HG02884 (cell line): ENCODE results near the gene ADCYAP1R1.
A peak's percentile ranks its signal among the peaks of the same experiment; 100 is the strongest.

Experiments
- ATAC-seq: cut with Tn5 transposase; IDR thresholded peaks from one replicate; pipeline ENCODE4 v1.9.1; 2021; ENCODE audit warnings: mild to moderate bottlenecking, moderate library complexity; ENCODE audit not compliant: unreplicated experiment

ADCYAP1R1 gene

GRCh38 chr7:31051598-31052486 lies at the start of gene ADCYAP1R1:
Gene ADCYAP1R1, plus strand, starts transcription at chr7:31052308. Its CDS starts 10,957 bp downstream, at chr7:31063265.
- ATAC-seq, result no peak

- ATAC-seq, result no peak
These were observed 49.0 kb upstream of the ADCYAP1R1 start for GRCh38 chr7:31003097-31003496.

DNA sequence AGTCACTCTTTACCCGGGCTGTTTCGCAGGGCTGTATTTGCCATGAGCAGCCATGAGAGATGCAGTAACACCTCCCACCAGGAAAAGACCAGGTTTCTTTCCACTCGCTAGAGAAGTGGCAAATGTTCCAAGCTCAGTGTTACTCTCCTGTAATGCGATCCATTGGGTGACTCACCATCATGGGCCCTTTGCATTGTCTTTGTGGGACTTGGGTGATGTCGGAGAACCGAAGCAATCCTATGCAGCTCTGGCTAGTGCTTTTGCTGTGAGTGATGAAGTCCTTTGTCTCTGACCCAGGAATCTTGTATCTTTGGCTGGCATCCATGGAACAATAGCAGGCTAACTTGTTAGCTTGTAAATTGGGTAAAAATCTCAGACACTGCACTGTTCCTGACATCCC lies 48.4 kb upstream of the ADCYAP1R1 start:
- no peak for ATAC-seq

GRCh38 chr7:31004393-31004792 lies 47.7 kb upstream of the ADCYAP1R1 start:
- ATAC-seq, result no peak

- no peak for ATAC-seq
These were observed 45.3 kb upstream of the ADCYAP1R1 start for GRCh38 chr7:31006857-31007256.

GRCh38 chr7:31007634-31008033 lies 44.5 kb upstream of the ADCYAP1R1 start:
- no peak for ATAC-seq

GRCh38 chr7:31014826-31015225 lies 37.3 kb upstream of the ADCYAP1R1 start:
- no peak for ATAC-seq

DNA sequence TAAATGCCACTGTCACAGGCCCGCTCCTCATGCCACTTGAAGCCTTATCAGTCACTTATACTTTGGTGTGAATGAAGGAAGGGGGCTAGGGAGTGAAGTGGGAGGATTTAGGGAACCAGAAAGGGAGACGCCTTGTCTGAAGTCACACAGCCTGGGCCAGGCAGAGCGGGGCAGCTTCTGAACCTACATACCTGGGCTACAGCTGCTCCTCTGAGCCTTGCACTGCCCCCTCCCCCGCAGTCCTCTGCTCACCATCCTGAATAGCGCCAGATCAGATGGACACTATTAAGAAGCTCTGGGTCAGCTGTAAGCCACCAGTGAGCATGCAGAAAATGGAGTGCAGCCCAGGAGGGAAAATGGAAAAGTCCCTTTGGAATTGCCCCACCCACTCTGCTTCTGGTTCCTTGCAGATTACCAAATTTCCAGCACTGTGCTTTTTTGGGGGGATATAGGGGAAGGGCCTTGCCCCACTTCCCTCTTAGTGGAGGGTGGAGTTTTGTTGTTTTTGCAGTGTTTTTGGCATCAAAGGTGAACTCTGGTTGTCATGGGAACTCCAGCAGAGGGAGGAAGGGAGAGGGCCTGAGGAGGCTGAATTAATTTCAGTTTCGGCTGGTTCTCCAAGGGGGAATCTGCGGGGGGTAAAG lies 35.0 kb upstream of the ADCYAP1R1 start:
- ATAC-seq, result no peak

GRCh38 chr7:31017721-31018120 lies 34.4 kb upstream of the ADCYAP1R1 start:
- ATAC-seq, result no peak

- ATAC-seq, result no peak
These were observed 32.6 kb upstream of the ADCYAP1R1 start for GRCh38 chr7:31019509-31019908.

DNA sequence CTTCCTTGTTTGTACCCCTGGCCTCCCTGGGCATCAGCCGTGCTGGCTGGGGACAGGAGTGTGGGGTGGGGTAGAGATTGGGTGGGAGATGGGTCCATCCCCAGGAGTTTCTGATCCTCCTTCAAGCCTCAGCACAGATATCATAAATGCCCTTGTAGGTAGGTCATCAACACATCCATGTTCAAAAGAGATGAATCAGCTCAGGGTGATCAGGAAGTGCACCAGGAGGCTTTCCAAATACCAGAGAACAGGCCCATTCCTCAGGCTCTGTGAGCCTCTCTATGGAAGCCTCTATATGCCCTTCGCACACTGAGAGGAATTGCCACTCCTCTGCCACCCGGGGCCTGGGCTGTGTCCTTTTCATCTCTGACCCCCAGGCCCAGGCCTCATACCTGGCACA lies 31.9 kb upstream of the ADCYAP1R1 start:
- no peak for ATAC-seq

- no peak for ATAC-seq
These were observed 31.5 kb upstream of the ADCYAP1R1 start for GRCh38 chr7:31020652-31021051.

- ATAC-seq, result no peak
These were observed 30.0 kb upstream of the ADCYAP1R1 start for GRCh38 chr7:31022117-31022516.

- ATAC-seq, result no peak
These were observed 29.4 kb upstream of the ADCYAP1R1 start for GRCh38 chr7:31022726-31023125.

- no peak for ATAC-seq
These were observed 28.2 kb upstream of the ADCYAP1R1 start for GRCh38 chr7:31023877-31024276.

DNA sequence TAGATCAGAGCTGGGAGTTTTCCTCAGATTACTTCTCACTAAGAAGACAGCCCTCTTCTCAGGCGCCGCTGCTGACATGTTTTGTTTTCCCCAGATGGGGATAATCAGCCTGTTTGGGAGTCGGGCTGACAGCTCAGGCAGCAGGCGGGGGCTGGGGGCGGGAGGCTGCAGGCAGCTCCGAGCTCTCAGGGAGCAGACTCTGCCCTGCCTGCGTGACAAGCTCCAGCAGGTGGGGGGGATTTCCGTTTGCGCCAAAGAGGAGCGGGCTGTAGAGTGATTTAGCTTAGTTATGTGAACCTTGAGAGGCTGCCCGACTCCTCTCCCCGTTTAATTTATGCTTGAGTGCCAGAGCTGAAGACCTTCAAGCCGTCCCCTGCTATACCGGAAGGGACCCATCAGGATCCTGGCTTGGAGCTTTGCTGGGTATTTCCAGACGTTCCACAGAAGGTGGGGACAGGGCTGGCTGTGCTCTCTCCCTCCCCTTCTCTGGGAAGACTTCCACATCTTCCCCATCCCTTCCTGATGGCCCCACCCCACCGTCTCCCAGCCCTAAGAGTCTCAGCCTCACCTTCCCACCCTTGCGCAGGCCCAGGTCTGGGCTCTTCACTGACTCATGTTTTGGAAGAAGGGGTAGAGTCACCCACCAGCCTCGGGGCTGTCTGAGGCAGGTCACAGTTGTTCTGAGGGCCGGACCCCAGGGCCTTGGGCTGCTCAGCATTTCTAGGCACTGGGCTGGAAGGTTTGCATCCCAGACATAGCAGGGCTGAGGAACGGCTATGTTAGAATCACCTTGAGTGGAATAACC lies 24.7 kb upstream of the ADCYAP1R1 start:
- peak; percentile 57 for ATAC-seq

DNA sequence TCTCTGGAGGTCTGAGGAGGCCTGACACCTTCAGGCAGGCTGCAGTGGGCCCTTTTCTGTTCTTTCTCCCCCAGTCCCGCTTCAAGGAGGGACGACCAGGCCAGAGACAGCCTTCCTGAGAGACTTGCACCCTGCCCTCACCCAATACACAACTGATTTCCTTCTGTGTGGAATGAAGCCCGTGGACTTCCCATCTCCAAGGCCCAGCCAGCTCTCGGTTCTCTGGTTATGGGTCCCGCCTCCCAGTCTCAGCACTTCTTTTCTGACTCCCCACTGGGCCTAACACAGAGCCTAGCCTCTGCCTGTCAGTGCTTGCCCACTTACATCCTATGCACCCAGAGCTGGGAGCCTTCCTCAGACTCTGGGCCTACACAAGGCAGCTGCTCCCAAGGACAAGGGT lies 24.1 kb upstream of the ADCYAP1R1 start:
- no peak for ATAC-seq

DNA sequence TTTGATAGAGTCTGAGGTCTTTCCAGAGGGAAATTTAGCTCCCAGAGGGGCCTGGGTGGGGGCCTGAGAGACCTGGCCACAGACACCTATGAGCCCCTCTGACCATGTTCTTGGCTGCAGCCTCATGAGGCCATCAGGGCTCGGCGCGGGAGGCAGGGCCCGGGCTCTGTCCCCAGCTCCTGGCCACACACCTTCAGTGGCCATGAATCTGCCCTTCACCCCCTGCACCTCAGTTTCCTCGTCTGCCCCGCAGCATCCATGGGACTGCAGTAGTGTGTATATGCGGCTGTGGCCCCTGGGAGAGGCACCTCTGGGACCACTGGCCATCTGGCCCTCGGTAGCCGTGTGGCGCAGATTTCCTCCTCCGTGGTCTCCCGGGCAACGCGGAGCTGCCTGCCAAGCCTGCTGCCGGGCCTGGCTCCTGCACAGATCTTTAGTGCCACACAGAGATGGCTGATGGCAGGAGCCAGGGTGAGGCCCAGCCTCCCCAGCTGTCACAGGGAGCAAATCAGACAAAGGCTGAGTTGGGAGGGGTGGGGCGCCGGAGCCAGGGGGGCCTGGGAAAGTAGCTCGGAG lies 23.6 kb upstream of the ADCYAP1R1 start:
- ATAC-seq, result no peak

DNA sequence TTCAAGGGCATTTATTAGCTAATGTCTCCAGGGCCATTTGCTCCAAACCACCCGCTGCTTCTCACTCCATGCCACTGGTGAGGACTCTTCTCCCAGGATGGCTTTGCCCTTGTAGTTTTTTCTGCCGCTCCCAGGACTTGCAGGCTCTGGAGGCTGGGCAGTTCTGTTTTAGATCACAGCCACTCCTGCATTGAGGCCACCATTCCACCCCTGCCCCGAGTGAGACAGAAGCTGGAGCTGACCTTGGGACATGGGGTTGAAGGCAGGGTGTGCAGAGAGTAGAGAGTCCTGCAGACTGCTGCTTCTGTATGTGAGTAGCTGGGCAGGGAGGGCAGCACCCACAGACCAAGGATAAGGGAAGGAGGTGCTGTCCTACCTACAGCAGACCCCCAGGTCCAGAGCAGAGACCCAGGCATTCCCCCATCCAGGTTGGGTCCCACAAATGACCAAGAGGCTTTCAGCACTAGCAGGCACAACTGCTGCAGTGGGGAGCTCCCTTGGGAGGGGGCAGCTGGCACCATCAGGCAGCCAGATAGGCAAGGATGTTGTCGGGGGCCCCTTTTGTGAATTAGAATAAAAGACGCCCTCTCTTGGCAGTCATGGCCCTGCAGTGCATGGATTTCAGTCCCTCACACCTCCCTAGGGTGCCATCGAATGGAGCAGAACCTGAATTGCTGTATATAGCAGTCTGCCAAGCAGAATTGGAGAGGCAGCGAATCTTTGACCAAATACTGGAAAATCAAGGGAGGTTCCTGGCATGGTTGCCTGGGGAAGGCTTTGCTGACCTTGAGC lies 22.7 kb upstream of the ADCYAP1R1 start:
- no peak for ATAC-seq

DNA sequence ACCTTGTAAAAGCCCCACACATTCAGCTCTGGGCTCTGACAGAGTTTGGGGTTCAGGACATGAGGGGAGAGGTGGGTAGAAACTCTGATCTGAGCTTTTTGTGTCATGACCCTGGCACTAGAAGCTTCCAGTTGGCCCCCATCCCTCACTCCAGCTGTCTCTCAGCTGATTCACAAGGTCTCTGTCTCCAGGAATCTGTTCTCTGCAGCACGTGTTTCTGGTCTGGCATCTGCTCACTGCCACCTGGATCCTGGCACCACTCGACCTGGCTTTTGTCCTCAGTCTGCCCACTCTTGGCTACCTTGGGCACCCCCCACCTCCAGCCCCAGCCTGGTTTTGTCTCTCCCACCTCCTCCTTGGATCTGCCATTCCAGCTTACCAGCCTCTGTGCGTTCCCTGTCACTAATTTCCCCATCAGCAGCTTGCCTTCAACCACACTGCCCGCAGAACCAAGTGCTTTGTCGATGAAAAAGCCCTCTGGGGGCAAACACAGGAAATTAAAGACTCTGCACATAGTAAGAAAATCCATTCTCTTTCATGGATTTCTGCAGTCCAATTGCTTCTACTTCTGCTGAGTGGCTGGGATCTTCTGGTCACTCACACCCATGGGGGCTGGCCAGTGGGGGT lies 18.3 kb upstream of the ADCYAP1R1 start:
- no peak for ATAC-seq
